ENCODE measurements around the gene PDE11A. TPM values are rescaled to one million over a fixed set of nuclear protein-coding genes. Genes with fewer than 3 reads are reported as not detected.
A peak's percentile ranks its signal among the peaks of the same experiment; 100 is the strongest.
"Not testable (repeated sequence)": the region's sequence is repeated elsewhere in the genome, so short reads cannot be mapped to it uniquely, and the experiment has no call there.

The PDE11A gene
- not detected for total RNA-seq

DNA sequence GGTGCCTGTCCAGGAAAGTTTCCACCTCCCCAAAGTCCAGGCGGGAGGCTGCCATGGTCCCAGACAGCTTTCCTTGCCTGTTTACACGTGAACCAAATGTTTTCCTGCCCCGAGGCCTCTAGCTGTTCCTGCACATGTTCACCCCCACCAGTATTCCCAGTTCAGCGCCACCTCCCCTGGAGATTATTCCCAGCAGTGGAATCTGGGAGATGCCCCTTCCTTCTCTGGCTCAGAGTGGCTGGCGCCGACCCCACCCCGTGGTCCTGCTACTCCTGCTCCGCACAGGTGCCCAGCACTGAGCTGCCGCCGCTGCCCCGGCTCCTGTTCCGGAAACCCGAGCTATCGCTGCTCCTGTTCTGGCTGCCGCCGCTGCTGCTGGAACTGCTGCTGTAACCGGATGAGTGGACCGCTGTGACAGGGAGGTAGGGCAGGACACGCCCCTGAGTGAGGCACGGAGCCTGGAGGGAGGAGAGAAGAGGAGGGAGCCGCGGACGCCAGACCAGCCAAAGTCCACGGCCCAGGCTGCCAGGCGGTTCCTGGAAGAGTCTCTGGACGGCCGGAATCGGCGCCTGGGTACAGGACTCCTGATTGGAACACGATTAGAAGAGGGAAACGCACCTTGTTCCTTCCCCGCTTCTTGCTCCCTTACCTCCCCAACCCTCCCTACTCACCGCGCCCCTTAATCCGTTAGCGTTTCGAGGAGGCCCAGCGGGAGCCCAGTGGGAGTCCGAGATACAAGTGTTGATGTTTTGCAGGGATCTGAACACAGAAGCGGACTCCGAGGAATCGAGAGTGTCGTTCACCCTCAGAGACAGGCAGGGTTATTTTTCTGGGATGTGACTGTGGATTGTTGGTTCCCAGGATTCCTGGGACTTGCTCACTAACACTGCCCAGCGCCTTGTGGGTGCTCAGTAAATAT lies at the start of gene PDE11A:
Gene PDE11A, minus strand, starts transcription at position 395 of the 919 bp plus-strand sequence. Its CDS starts 340 bp downstream, at position 55.
- peak; percentile 94 for ATAC-seq

- ATAC-seq = no peak
Observed at GRCh38 chr2:178119179-178119922, 46.8 kb upstream of the PDE11A start.

GRCh38 chr2:178117725-178118124 lies 45.1 kb upstream of the PDE11A start:
- no peak for ATAC-seq

GRCh38 chr2:178115271-178115670 lies 42.7 kb upstream of the PDE11A start:
- ATAC-seq = no peak

DNA sequence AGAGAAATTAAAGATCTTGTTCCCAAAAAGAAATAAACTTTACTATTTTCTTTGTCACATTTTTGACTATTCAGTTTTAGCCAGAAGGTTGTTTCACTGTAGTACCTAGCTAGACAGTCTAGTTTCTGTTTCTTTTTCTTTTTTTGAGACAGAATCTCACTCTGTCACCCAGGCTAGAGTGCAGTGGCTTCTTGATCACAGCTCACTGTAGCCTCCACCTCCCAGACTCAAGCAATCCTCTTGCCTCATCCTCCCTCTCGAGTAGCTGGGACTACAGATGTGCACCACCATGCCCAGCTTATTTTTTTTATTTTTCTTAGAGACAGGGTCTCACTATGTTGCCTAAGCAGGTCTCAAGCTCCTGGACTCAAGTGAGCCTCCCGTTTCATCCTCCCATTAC lies 41.9 kb upstream of the PDE11A start:
- no peak for ATAC-seq

GRCh38 chr2:178112202-178113152 lies 39.9 kb upstream of the PDE11A start, which contains the start of gene RBM45:
Gene RBM45 (plus strand): TSS chr2:178112437. CDS start chr2:178112547, 110 bp downstream.
- peak; percentile 99 for ATAC-seq

- no peak for ATAC-seq
Observed at GRCh38 chr2:178111743-178112142, 39.2 kb upstream of the PDE11A start.

- ATAC-seq = no peak
Observed at GRCh38 chr2:178110681-178111080, 38.1 kb upstream of the PDE11A start.

GRCh38 chr2:178109813-178110212 lies 37.2 kb upstream of the PDE11A start:
- no peak for ATAC-seq

GRCh38 chr2:178108176-178108575 lies 35.6 kb upstream of the PDE11A start:
- ATAC-seq = no peak

GRCh38 chr2:178106053-178106452 lies 33.5 kb upstream of the PDE11A start:
- no peak for ATAC-seq

- ATAC-seq = no peak
Observed at GRCh38 chr2:178105566-178105965, 33.0 kb upstream of the PDE11A start.

GRCh38 chr2:178101321-178102079 lies 28.9 kb upstream of the PDE11A start:
- no peak for ATAC-seq

DNA sequence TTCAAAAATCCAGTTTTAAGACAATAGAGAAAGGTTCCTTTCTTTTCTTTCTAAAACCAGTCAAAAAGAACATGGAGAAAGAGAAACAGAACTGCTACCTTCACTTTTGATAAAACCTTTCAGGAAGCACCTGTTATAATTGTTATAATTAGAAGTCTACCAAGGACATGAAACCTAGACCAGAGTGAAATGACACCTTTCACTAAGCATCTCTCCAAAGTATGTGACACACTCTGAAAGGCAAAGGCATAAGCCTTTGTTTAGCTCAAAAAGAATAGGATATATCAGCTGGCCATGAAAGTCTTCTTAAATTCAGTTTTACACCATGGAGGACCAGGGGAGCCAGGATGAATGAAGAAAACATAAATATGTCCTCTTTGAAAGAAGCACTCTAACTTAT lies 20.9 kb upstream of the PDE11A start:
- no peak for ATAC-seq

- no peak for ATAC-seq
Observed at GRCh38 chr2:178088774-178089270, 16.2 kb upstream of the PDE11A start.

GRCh38 chr2:178084273-178084672 lies 11.7 kb upstream of the PDE11A start:
- ATAC-seq = no peak

DNA sequence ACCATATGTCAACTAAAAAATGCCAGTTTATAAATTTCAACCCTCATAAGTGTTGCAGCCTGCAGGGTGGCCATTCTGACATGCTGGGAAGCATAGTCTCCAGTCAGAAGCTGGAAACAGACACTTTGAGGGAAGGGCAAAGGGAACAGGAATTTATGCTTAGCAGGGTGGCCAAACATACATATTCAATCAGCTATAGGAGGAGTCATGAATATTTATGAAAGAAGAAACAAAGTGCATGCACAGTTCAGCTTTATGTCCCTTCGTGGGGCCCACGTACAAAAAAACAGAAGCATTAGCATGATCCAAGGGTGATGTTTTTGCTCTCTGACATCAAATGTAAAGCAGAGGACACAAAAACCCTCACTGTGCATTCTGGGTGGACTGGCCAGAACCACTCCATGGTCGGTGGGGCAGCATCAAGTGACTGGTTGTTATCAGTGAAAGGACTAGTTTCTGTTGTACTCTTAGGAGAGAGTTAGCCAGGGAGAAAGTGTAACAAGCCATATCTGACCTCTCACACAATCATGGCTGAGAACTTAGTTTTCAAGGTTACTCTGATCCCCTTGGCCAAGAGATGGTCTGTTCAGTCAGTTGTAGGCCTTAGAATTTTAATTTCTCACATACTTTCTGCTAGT lies 9.9 kb upstream of the PDE11A start:
- no peak for ATAC-seq

GRCh38 chr2:178079279-178079678 lies 6.7 kb upstream of the PDE11A start:
- not testable (repeated sequence) for ATAC-seq

DNA sequence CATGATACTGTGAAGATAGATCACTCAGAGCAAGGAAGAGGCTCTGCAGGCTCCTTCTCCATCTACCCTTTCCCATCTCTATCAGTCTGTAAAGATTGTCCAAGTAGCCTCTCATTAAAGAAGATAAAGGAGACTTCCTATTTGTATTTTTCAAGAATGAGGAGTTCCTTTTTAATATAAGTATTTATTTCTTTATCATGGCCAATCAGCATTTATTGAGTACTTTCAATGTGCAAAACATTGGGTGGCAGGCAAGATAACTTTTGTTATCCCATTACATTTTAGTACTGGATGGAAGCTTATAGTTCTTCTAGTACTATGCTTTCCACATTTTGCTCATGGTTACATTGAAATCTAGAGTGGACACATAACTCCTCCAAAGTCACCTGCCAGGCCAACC lies 3.6 kb upstream of the PDE11A start:
- ATAC-seq = no peak

DNA sequence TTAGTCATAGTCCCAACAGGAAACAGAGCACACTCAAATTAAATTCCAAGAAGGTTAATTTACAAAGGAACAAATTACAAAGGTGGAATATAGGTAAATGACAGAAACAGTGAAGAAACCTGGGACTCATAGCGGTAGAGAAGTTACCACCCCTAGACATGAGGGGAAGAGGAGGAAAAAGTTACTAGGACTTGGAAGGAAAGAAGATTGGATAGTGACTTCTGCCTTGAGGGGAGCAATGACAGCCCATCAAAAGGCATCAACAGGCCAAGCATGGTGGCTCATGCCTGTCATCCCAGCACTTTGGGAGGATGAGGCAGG lies 2.4 kb upstream of the PDE11A start:
- ATAC-seq = no peak

Measured in esophagus mucosa (tissue), 1 donor.